ENCODE data around the gene DOCK4.

GRCh38 chr7:112007185-112007584, 199.0 kb downstream of the DOCK4 start:
- TF ChIP-seq TEAD4 (CRISPR knock-in tag; IDR thresholded peaks at IDR 0.05) (no peak), CTCF (IDR thresholded peaks at IDR 0.05) (no peak), MXD4 (CRISPR knock-in tag; IDR thresholded peaks at IDR 0.05; ENCODE audit: borderline replicate concordance) (no peak), JUN (CRISPR knock-in tag; IDR thresholded peaks at IDR 0.05) (no peak), ELF4 (CRISPR knock-in tag; IDR thresholded peaks at IDR 0.05; ENCODE audit: low read depth) (no peak), NR2C2 (CRISPR knock-in tag; IDR thresholded peaks at IDR 0.05) (no peak)
